Activated T-cell treated with anti-CD3 and anti-CD28 coated beads for 48 hours (primary cell): Measurements from ENCODE around the gene MDC1.
"Not testable (repeated sequence)": the region's sequence is repeated elsewhere in the genome, so short reads cannot be mapped to it uniquely, and the experiment has no call there.

ENCODE experiments used
- DNase-seq: peaks from one replicate; pipeline ENCODE4 v3.0.0-alpha.2; 2020; ENCODE audit warnings: low read depth

MDC1 gene, protein sequence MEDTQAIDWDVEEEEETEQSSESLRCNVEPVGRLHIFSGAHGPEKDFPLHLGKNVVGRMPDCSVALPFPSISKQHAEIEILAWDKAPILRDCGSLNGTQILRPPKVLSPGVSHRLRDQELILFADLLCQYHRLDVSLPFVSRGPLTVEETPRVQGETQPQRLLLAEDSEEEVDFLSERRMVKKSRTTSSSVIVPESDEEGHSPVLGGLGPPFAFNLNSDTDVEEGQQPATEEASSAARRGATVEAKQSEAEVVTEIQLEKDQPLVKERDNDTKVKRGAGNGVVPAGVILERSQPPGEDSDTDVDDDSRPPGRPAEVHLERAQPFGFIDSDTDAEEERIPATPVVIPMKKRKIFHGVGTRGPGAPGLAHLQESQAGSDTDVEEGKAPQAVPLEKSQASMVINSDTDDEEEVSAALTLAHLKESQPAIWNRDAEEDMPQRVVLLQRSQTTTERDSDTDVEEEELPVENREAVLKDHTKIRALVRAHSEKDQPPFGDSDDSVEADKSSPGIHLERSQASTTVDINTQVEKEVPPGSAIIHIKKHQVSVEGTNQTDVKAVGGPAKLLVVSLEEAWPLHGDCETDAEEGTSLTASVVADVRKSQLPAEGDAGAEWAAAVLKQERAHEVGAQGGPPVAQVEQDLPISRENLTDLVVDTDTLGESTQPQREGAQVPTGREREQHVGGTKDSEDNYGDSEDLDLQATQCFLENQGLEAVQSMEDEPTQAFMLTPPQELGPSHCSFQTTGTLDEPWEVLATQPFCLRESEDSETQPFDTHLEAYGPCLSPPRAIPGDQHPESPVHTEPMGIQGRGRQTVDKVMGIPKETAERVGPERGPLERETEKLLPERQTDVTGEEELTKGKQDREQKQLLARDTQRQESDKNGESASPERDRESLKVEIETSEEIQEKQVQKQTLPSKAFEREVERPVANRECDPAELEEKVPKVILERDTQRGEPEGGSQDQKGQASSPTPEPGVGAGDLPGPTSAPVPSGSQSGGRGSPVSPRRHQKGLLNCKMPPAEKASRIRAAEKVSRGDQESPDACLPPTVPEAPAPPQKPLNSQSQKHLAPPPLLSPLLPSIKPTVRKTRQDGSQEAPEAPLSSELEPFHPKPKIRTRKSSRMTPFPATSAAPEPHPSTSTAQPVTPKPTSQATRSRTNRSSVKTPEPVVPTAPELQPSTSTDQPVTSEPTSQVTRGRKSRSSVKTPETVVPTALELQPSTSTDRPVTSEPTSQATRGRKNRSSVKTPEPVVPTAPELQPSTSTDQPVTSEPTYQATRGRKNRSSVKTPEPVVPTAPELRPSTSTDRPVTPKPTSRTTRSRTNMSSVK (N-terminal part only)

DNA sequence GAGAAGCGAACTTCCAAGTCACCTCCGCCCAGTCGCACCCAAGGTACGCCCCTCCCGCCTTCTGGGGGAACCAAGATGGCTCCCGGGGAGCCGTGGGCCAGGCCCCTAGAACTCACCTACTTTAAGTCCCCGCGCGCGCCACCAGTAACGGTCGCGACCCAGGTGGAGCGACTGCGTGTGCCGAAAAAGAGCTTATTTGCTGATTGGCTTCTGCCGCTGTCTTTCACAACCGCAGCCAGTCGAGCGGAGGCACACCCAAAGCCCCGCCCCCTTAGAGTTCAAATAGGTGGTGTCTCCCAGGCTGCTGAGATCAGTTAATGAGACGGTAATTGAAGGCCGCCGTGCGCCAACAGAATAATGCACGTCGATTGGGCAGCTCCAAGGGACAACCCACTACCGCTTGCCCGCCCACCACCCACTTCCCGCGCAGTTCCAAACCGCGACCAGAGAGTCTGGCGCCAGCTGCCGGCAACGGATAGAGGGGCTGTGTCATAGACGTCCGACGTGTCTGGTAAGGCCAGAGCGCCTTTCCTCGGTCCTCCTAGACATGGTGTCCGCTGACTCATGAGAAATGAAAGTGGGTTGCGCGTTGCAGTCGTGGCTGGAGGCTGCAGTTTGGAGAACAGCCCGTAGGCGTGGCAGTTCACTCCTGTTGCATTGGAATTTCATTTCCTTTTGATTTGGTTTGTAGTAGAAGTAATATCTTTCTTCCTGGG is at the start of gene MDC1:
Gene MDC1 (minus strand): TSS at position 153 of the 716 bp plus-strand sequence. CDS start 2,106 bp downstream, outside the sequence.
- DNase-seq = peak; percentile 97

DNA sequence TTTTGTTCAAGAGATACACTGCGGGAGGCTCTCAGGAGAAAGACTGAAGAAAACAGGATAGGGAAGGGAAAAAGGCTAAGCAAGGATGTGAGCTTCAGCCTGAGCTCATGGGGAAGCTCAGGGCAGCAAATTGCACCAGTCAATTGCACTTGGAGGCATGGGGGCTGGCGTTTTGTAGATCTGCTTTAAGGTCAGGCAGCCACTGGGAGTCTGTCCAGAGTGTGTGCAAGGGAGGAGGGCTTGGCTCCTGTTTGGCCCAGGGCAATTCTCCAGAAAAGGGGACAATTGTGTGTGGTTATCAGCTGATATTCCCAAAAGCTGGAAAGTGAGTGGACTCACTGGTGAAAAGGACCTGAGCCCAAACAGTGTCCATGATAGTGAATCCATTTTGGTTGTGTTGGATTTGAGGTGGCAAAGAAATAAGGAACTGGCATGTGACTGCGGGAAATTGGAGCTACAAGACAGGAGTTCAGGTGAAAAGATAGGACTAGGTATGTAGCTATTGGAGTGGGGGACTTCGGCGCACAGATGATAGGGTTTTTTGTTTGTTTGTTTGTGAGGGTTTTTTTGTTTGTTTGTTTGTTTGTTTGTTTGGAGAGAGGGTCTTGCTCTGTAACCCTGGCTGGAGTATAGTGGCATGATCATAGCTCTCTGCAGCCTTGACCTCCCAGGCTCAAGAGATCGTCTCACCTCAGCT is 49.5 kb upstream of the MDC1 start:
- no peak for DNase-seq

DNA sequence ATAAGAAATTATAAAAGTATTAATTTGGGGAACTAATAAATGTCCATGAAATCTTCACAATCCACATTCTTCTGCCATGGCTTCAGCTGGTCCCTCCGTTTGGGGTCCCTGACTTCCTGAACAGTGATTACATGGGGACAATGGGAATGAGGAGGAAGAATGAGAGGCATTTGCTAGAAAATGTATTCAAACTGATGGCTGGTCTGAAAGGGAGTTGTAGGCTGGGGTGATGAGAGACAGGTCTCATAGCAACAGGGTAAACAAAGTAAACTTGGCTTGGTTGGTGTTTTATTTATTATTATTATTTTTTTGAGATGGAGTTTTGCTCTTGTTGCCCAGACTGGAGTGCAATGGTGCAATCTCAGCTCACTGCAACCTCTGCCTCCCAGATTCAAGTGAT is 48.4 kb upstream of the MDC1 start:
- not testable (repeated sequence) for DNase-seq

DNA sequence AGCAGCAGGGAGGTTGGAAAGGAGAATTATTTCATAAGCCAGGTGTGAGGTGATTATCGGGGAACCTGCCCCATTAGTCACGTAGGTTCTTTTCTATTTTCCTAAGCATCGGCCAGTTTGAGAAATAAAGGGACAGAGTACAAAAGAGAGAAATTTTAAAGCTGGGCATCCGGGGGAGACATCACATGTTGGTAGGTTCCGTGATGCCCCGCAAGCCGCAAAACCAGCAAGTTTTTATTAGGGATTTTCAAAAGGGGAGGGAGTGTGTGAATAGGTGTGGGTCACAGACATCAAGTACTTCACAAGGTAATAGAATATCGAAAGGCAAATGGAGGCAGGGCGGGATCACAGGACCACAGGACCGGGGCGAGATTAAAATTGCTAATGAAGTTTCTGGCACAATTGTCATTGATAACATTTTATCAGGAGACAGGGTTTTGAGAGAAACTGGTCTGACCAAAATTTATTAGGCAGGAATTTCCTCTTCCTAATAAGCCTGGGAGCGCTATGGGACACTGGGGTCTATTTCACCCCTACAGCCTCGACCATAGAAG is 47.5 kb upstream of the MDC1 start:
- DNase-seq = not testable (repeated sequence)

DNA sequence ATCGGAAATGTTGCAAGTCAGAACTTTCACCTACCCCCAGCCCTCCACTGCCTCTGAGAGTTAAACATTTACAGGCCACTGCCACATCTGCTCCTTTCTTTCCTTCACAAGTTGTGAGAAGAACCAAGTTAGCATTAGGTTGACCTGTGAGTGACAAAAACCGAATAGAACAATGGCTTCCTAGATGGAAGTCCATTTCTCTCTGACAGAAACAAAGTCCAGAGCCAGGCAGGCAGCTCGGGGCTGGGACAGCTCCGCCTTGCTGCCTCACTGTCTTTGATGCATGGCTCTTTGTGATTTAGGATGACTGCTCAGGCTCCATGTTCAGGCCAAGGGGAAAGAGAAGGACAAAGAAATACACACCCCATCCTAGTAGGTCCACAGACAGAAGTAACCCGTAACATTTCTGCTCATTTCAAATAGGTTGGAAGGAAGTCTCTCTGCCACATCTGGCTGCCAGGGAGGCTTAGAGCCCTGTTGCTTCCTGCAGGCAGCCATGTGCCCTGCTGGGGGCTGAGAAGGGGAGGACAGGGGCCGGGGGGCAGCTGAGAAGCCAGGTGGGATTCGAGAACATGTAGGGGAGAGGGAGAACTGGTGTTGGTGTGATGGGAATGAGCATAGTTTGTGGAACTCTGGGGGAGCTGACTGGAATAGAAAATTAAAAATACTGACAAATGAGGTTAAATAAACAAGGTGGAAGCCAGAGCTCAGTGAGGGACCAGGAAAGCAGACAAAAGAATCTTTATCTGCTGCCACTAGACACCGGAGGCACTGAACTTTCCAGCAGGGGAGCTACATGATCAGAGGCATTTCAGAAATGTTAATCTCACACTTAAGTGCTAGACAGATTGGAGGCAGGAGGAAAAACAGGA is 46.8 kb upstream of the MDC1 start:
- DNase-seq = no peak

DNA sequence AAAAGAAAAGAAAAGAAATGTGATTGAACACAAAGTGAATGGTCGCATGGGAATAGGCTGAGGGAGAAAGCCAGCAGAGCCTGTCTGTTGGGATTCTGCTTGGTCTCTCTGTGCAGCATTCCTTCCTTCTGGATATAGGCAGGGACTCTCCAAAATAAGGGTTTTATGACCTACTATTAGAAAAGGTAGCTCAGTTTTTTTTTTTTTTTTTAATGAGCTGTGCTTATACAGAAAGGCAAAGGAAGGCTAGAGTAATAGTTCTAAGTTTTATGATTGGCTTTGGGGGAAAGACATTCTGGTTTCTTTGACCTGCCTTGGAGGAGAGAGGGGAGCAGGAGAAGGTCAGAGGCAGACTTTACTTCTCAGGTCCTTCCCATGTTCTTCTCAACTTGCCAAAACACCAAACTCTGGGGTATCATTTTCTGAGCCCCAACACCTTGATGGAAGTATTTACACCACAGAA is 46.1 kb upstream of the MDC1 start:
- DNase-seq = no peak

DNA sequence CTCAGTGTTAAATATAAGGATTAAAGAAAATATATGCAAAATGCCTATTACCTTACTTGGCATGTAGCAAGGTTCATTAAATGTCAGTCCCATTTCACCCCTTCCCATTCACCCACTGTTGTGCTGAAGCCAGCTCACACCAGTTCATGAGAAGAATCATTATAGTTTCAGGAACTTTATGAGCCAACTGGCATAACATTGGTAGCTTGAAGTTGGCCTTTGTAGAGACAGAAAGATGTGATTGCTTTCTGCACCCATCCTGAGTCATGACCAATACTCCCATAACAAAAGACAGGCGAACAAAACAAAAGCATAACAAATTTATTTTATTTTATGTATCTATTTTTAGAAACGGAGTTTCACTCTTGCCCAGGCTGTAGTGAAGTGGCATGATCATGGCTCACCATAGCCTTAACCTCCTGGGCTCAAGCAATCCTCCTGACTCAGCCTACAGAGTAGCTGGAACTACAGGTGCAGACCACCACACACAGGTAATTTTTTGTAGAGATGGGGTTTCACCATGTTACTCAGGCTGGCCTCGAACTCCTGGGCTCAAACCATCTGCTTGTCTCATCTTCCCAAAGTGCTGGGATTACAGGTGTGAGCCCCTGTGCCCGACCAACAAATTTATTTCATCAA is 44.8 kb upstream of the MDC1 start:
- DNase-seq = no peak

DNA sequence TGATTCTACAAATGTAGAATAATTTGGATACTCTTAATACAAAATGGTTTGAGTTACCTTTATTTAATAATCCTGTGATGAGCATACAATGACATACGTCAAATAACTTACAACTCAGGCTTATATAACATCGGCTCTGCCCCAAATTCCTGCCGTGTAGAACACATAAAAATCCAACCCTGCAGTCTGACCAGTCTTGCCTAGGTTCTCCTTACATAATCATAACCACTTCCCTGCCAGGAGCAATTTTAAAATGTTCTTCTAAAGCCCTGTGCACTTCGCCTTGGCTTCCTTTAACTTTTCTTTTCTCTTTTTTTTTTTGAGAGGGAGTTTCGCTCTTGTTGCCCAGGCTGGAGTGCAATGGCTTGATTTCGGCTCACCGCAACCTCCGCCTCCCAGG is 43.5 kb upstream of the MDC1 start:
- DNase-seq = no peak

DNA sequence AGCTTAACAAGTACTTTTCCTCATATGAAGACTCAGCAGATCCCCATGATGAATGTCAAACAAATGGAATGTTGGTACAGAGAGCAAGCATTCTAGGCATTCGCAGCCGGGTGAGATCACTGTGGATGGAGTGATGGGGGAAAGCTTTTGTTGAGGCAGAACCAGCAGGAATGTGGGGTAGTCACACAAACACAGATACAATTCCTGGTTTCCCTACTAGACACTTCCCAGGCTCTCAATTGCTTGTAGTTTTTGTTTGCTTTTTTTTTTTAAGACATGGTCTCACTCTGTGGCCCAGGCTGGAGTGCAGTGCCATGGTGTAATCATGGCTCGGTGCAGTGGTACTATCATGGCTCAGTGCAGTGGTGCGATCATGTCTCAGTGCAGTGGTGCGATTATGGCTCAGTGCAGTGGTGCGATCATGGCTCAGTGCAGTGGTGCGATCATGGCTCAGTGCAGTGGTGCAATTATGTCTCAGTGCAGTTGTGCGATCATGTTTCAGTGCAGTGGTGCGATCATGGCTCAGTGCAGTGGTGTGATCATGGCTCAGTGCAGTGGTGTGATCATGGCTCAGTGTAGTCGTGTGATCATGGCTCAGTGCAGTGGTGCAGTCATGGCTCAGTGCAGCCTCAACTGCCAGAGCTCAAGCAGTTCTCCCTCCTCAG is 42.6 kb upstream of the MDC1 start:
- no peak for DNase-seq

DNA sequence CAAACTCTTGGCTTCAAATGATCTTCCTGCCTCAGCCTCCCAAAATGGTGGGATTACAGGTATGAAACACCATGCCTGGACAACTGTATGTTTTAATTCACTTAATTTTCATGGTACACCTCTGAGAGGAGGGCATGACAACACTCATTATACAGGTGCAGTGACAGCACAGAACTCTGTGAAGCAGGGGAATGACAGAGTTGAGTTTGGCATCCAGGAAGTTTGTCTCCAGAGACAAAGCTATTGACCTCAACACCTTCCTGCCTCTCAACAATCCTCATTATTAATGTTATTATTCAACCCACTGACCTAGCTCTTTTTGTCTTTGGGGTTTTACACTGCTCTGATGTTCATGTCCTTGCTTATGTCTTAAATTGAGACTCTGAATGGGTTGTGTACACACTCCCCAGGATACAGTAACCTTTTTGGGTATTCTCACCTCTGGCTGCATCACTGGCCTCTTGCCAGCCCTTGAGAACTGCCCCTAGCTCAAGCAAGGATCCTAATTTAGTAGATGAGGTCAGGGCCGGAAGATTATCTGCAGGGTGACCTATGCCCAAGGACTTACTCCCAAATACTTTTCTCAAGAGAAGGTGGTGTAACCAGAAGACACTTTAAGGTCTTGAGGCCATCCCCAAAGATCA is 40.3 kb upstream of the MDC1 start:
- DNase-seq = no peak

DNA sequence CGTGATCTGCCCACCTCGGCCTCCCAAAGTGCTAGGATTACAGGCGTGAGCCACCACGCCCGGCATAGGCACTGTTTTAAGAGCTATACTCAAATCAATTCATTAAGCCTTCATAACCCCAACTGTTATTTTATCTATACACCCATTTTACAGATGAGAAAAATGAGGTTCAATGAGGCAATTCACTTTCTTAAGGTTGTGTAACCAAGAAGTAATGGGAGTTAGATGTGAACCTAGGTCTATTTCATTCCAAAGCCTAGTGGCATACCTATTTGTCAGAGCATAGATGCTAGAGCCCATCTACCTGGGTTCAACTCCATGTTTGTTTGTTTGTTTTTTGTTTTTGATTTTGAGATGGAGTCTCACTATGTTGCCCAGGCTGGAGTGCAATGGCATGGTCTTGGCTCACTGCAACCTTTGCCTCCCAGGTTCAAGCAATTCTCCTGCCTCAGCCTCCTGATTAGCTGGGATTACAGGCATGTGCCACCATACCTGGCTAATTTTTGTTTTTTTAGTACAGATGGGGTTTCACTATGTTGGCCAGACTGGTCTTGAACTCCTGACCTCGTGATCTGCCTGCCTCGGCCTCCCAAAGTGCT is 39.4 kb upstream of the MDC1 start:
- not testable (repeated sequence) for DNase-seq

DNA sequence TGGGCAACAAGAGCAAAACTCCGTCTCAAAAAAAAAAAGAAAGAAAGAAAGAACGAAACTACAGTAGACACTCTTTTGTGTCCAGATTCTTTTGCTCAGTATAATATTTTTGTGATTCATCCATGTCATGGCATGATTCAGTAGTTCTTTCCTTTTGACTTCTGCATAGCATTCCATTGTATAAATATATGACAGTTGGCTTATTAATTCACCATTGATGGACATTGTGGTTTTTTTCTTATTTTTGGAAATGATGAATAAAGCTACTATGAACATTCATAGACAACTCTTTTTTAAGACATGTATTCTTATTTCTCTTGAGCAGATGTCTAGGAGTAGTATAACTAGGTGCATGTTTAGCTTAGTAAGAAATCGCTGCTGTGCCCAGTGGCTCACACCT is 37.5 kb upstream of the MDC1 start:
- DNase-seq = no peak

DNA sequence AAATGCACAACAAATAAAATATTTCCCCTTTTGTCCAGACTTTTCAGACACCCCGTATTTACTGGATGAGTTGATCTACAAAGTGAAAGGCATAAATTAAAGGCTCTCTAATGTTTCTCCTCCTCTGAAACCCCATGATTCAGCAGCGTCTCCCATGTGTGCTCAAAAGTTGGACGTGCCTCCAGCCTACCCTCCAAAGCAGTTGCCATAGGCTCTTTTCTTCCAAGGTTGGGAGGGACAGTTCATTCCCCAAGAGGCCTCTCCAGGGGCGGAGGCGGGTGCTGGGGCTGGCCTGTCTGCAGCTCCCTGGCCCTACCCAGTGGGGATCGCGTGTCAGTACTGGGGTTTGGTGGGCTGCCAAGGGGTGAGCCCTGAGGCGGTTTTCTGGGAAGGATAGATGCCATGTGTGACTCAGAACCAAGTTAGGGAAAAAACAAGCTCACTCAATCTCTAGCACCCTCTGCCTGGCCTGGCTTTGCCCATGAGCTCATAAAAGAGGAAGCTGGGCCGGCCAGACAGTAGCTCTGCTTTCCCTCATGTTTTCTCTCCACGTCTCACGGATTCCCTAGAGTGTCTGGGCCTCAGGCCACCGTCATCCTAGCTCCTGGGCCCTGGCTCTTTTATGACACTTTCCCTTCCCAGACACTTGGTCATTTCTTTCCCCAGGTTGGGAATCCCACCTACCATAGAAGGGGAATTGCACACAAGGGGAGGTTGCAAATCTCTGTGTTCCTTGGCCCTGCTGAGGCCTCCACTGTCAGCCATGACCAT is 35.3 kb upstream of the MDC1 start:
- DNase-seq = no peak

DNA sequence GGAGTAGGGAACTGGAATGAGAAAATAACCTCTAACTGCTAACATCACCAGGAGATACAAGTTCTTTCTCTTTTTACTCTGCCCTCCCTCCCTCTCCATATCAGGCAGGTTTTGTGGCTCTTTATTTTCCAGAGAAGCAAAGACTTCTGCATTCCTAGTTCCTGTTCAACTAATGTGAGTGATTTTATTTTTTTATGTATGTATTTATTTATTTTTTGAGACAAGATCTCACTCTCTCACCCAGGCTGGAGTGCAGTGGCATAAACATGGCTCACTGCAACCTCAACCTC is 33.2 kb upstream of the MDC1 start:
- no peak for DNase-seq

DNA sequence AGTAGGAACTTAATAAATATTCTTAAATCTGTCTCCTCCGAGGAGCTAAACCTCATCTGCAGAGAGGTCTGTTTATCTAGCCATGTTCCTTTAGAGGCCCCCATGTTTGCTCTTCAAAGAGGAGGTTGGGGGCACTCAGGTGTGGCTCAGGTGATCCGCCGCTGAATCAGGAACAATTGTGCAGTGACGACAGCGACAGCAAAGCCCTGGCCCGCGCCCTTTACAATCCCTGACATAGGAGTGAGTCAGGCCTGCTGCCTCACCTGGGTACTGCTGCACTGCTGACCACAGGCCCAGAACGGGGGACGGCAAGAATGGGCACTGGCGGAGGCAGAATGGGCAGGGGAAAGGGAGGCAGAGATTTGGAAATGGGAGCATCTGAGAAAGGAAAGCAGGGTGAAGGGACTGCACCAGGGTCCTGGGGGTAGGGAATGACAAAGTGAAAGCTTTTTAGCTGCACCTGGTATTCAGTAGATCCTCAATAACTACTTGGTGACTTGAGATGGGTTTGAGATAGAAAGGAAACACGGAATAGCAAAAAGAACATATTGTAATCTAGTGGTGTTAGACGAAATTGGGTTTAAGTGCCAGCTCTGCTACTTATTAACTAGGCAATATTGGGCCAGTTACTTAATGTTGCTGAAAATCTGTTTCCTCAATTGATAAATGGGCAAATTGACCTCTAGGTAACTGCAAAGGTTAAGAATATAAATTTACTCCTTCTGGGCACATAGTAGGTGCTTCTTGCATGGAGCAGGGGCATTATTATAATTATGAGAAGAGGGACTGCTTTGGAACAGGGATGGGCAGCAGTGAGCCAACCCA is 32.7 kb upstream of the MDC1 start:
- no peak for DNase-seq
